HG03039 (cell line): ENCODE results near the gene UBC.
"Not testable (repeated sequence)": the region's sequence is repeated elsewhere in the genome, so short reads cannot be mapped to it uniquely, and the experiment has no call there.

Experiments
- ATAC-seq: cut with Tn5 transposase; IDR thresholded peaks from one replicate; pipeline ENCODE4 v1.9.1; 2021; ENCODE audit warnings: mild to moderate bottlenecking, moderate library complexity; ENCODE audit not compliant: unreplicated experiment

Gene UBC

GRCh38 chr12:124915239-124916236 is 1.1 kb upstream of the UBC start:
- peak; percentile 4 for ATAC-seq

GRCh38 chr12:124913474-124914391 is 717 bp downstream of the UBC start:
- ATAC-seq = peak; percentile 25

GRCh38 chr12:124912529-124913287 is 1.7 kb downstream of the UBC start:
- ATAC-seq = not testable (repeated sequence)

GRCh38 chr12:124911521-124911920 is 2.9 kb downstream of the UBC start:
- ATAC-seq = not testable (repeated sequence)

GRCh38 chr12:124910561-124911478 is 3.6 kb downstream of the UBC start:
- ATAC-seq = no peak

GRCh38 chr12:124909831-124910560 is 4.5 kb downstream of the UBC start:
- ATAC-seq = no peak

- ATAC-seq = no peak
Measured at GRCh38 chr12:124906606-124907261, 7.7 kb downstream of the UBC start.

- no peak for ATAC-seq
Measured at GRCh38 chr12:124904306-124905098, 9.9 kb downstream of the UBC start.

GRCh38 chr12:124902916-124903315 is 11.5 kb downstream of the UBC start:
- ATAC-seq = no peak

GRCh38 chr12:124901003-124901402 is 13.4 kb downstream of the UBC start:
- ATAC-seq = no peak

GRCh38 chr12:124900345-124900795 is 14.1 kb downstream of the UBC start:
- not testable (repeated sequence) for ATAC-seq

GRCh38 chr12:124898923-124899294 is 15.5 kb downstream of the UBC start:
- no peak for ATAC-seq

GRCh38 chr12:124898200-124898922 is 16.1 kb downstream of the UBC start:
- no peak for ATAC-seq

GRCh38 chr12:124896461-124896860 is 18.0 kb downstream of the UBC start:
- no peak for ATAC-seq

- no peak for ATAC-seq
Measured at GRCh38 chr12:124893792-124894516, 20.5 kb downstream of the UBC start.

- ATAC-seq = no peak
Measured at GRCh38 chr12:124888260-124888659, 26.2 kb downstream of the UBC start.
